Omental fat pad (tissue), 4 donors: ENCODE measurements around the gene PTMS. TPM values are rescaled to one million over a fixed set of nuclear protein-coding genes. Genes with fewer than 3 reads are reported as not detected.
A peak's percentile ranks its signal among the peaks of the same experiment; 100 is the strongest.

Experiments used
- ATAC-seq: fragments of 150-250 bp; one replicate; pipeline ENCODE4 v1.9.1; 2016; ENCODE audit warnings: mild to moderate bottlenecking, moderate library complexity; ENCODE audit not compliant: low FRiP score
- DNase-seq: peaks from one replicate; pipeline ENCODE4 v3.0.0-alpha.2; 2019; ENCODE audit warnings: low spot score
- CTCF ChIP-seq, 3 donors: fragments of 450-650 bp; IDR thresholded peaks; one replicate each; pipeline ENCODE4 v1.5.1; 2016 to 2017; ENCODE audit warnings: antibody characterized with exemption in 3 of 3, mild to moderate bottlenecking in 3 of 3, moderate library complexity in 2 of 3
- total RNA-seq, 4 donors: library from RNA; depleted of rRNA; stranded (reverse); fragments of >200 nt; gene quantifications; one replicate each; pipeline ENCODE4 v1.1.0, GENCODE V29; 2016

PTMS gene
- total RNA-seq, 4 donors from 2014 or later, result 77.6 to 143 (median 113) TPM

GRCh38 chr12:6763380-6763779 lies 2.8 kb upstream of the PTMS start:
- TF ChIP-seq CTCF (IDR thresholded peaks at IDR 0.05), result no peak
- ATAC-seq, result no peak
- DNase-seq, result no peak

GRCh38 chr12:6764011-6764828 lies 1.9 kb upstream of the PTMS start:
- peak; percentile 79 for ATAC-seq
- no peak for TF ChIP-seq CTCF (IDR thresholded peaks at IDR 0.05)
- peak; percentile 75 for DNase-seq

- ATAC-seq, result no peak
- DNase-seq, result no peak
Measured at GRCh38 chr12:6765048-6765633, 1.0 kb upstream of the PTMS start.

GRCh38 chr12:6766651-6767349 lies 637 bp downstream of the PTMS start:
- TF ChIP-seq CTCF (IDR thresholded peaks at IDR 0.05), result no peak
- DNase-seq, result no peak
- peak; percentile 62 for ATAC-seq

More at GRCh38 chr12:6765048-6765633, 1.0 kb upstream of the PTMS start:
- TF ChIP-seq CTCF (IDR thresholded peaks at IDR 0.05), result no peak

- DNase-seq, result no peak
- no peak for TF ChIP-seq CTCF (IDR thresholded peaks at IDR 0.05)
- no peak for ATAC-seq
Measured at GRCh38 chr12:6767353-6768319, 1.5 kb downstream of the PTMS start.

- ATAC-seq, result no peak
- TF ChIP-seq CTCF (IDR thresholded peaks at IDR 0.05), result no peak
- DNase-seq, result no peak
Measured at GRCh38 chr12:6768437-6768914, 2.3 kb downstream of the PTMS start.
